ENCODE measurements around the gene AUTS2. TPM values are rescaled to one million over a fixed set of nuclear protein-coding genes. Genes with fewer than 3 reads are reported as not detected.

The AUTS2 gene
- total RNA-seq, 3 donors from 2014 or later, result 31.5 to 94.3 (median 81.3) TPM

- Histone ChIP-seq H3K36me3 (no peaks in the 10 kb centered on the region), H3K27me3 (no peaks in the 10 kb centered on the region), H3K27ac (no peak overlapping the region), H3K4me1 (no peaks in the 10 kb centered on the region), H3K4me3 (no peak overlapping the region), H3K9me3 (no peaks in the 10 kb centered on the region)
- TF ChIP-seq POLR2AphosphoS5 (IDR thresholded peaks at IDR 0.05) (no peak), POLR2A (IDR thresholded peaks at IDR 0.05) (no peak), CTCF (IDR thresholded peaks at IDR 0.05) (no peak)
- intact Hi-C loops (cut with DNase I; ENCODE audit: low total_unique reads), result no loop called here
- DNase-seq (ENCODE audit: low spot score in 2 of 2), result no peak
Observed at GRCh38 chr7:69622014-69622835, 23.9 kb downstream of the AUTS2 start.

GRCh38 chr7:69622960-69623359 is 24.7 kb downstream of the AUTS2 start:
- no peaks in the 10 kb centered on the region for H3K9me3 ChIP-seq
- no peaks in the 10 kb centered on the region for H3K36me3 ChIP-seq
- TF ChIP-seq POLR2A (IDR thresholded peaks at IDR 0.05), result no peak
- TF ChIP-seq POLR2AphosphoS5 (IDR thresholded peaks at IDR 0.05), result no peak
- no peak for TF ChIP-seq CTCF (IDR thresholded peaks at IDR 0.05)
- no peaks in the 10 kb centered on the region for H3K4me1 ChIP-seq
- no peak overlapping the region for H3K4me3 ChIP-seq
- intact Hi-C loops (cut with DNase I; ENCODE audit: low total_unique reads), result no loop called here
- DNase-seq (ENCODE audit: low spot score in 2 of 2), result no peak
- no peak overlapping the region for H3K27ac ChIP-seq
- H3K27me3 ChIP-seq, result no peaks in the 10 kb centered on the region

- no peak overlapping the region for H3K4me3 ChIP-seq
- H3K9me3 ChIP-seq, result no peaks in the 10 kb centered on the region
- TF ChIP-seq POLR2A (IDR thresholded peaks at IDR 0.05) (no peak), POLR2AphosphoS5 (IDR thresholded peaks at IDR 0.05) (no peak), CTCF (IDR thresholded peaks at IDR 0.05) (no peak)
- no peaks in the 10 kb centered on the region for H3K36me3 ChIP-seq
- H3K4me1 ChIP-seq, result no peaks in the 10 kb centered on the region
- DNase-seq (ENCODE audit: low spot score in 2 of 2), result no peak
- H3K27ac ChIP-seq, result no peak overlapping the region
- no peaks in the 10 kb centered on the region for H3K27me3 ChIP-seq
- intact Hi-C loops (cut with DNase I; ENCODE audit: low total_unique reads), result no loop called here
Observed at GRCh38 chr7:69624435-69625230, 26.4 kb downstream of the AUTS2 start.

- Histone ChIP-seq H3K4me3 (no peak overlapping the region), H3K9me3 (no peaks in the 10 kb centered on the region), H3K27ac (no peak overlapping the region), H3K4me1 (no peaks in the 10 kb centered on the region), H3K36me3 (no peaks in the 10 kb centered on the region), H3K27me3 (no peaks in the 10 kb centered on the region)
- TF ChIP-seq POLR2AphosphoS5 (IDR thresholded peaks at IDR 0.05), result no peak
- TF ChIP-seq CTCF (IDR thresholded peaks at IDR 0.05), result no peak
- TF ChIP-seq POLR2A (IDR thresholded peaks at IDR 0.05), result no peak
- intact Hi-C loops (cut with DNase I; ENCODE audit: low total_unique reads), result no loop called here
- no peak for DNase-seq (ENCODE audit: low spot score in 2 of 2)
Observed at GRCh38 chr7:69625238-69625637, 27.0 kb downstream of the AUTS2 start.

GRCh38 chr7:69625798-69626197 is 27.5 kb downstream of the AUTS2 start:
- Histone ChIP-seq H3K27me3 (no peaks in the 10 kb centered on the region), H3K4me1 (no peaks in the 10 kb centered on the region), H3K27ac (no peak overlapping the region), H3K36me3 (no peaks in the 10 kb centered on the region), H3K4me3 (no peak overlapping the region), H3K9me3 (no peaks in the 10 kb centered on the region)
- DNase-seq (ENCODE audit: low spot score in 2 of 2), result no peak
- TF ChIP-seq POLR2A (IDR thresholded peaks at IDR 0.05) (no peak), POLR2AphosphoS5 (IDR thresholded peaks at IDR 0.05) (no peak), CTCF (IDR thresholded peaks at IDR 0.05) (no peak)
- intact Hi-C loops (cut with DNase I; ENCODE audit: low total_unique reads), result no loop called here

Measured in breast epithelium (tissue), 4 donors.